Measurements from ENCODE around the gene SHB. TPM values are rescaled to one million over a fixed set of nuclear protein-coding genes. Genes with fewer than 3 reads are reported as not detected.

The SHB gene
- total and polyA plus RNA-seq, 2 of the 8 experiments (the other 6 are each of a cell fraction or from before 2014, with no cell fraction given): 4.1 to 12.6 TPM

GRCh38 chr9:37975639-37976038 is 93.4 kb downstream of the SHB start:
- H3K23me2 ChIP-seq (ENCODE audit: low read depth, low read length): no peaks in the 10 kb centered on the region
- H3K27me3 ChIP-seq (replicated peaks in 1 of 4; ENCODE audit: control insufficient read depth in 3 of 4, extremely low read depth in 1 of 4, insufficient read depth in 3 of 4, low read length in 3 of 4): no peaks in the 10 kb centered on the region
- no peak for DNase-seq (ENCODE audit: low read depth in 1 of 2, low spot score in 2 of 2)
- H3K27ac ChIP-seq (ENCODE audit: low read depth, low read length): no peak overlapping the region
- H4K91ac ChIP-seq (replicated peaks; ENCODE audit: insufficient read length, low read length): no peak overlapping the region
- TF ChIP-seq RFX5 (IDR thresholded peaks at IDR 0.05; ENCODE audit: borderline replicate concordance, low read depth, low read length) (no peak), BCL11A (IDR thresholded peaks at IDR 0.05; ENCODE audit: low read depth in 2 of 2, low read length in 2 of 2) (no peak), RXRA (IDR thresholded peaks at IDR 0.05; ENCODE audit: insufficient read depth, low read depth, low read length) (no peak), ATF3 (IDR thresholded peaks at IDR 0.05; ENCODE audit: insufficient read depth, low read depth, low read length) (no peak), YY1 (IDR thresholded peaks at IDR 0.05; ENCODE audit: low read depth, low read length) (no peak)
- H3K14ac ChIP-seq (ENCODE audit: insufficient read length): no peak overlapping the region
- no peak overlapping the region for H4K8ac ChIP-seq (ENCODE audit: extremely low read depth, insufficient read depth, low read length)
- H3K4me3 ChIP-seq (ENCODE audit: extremely low read depth in 1 of 4, insufficient read depth in 2 of 4, low read depth in 3 of 4, low read length in 4 of 4): no peak overlapping the region
- H2BK20ac ChIP-seq (ENCODE audit: low read length): no peak overlapping the region
- peaks cover 3% of the 10 kb centered on the region in 2 experiments for H4K20me1 ChIP-seq (replicated peaks in 1 of 2; ENCODE audit: control insufficient read depth in 1 of 2, insufficient read depth in 2 of 2, low read length in 2 of 2)
- no peak overlapping the region for H3K23ac ChIP-seq (ENCODE audit: insufficient read length)
- H3K9ac ChIP-seq (replicated peaks in 1 of 4; ENCODE audit: extremely low read depth in 1 of 4, low read depth in 3 of 4, low read length in 3 of 4): no peak overlapping the region
- ChIA-PET CTCF (ENCODE audit: partially characterized antibody) (interaction anchor here (1.2 to 1.6 kb wide), 2 partner anchors 23 to 43 kb away, joined by 3 to 4 read pairs; no protein-coding TSS in a partner anchor), POLR2A (ENCODE audit: partially characterized antibody) (interaction anchor here (0.6 kb wide), 1 partner anchor 73 kb away, joined by 3 read pairs; no protein-coding TSS in a partner anchor)
- no peak overlapping the region for H2BK5ac ChIP-seq (ENCODE audit: low read depth, low read length)
- H2BK120ac ChIP-seq (replicated peaks; ENCODE audit: low read depth, low read length): no peak overlapping the region
- no peaks in the 10 kb centered on the region for H3K79me2 ChIP-seq (ENCODE audit: control insufficient read depth in 1 of 2, insufficient read depth in 2 of 2, low read length in 2 of 2)
- no peak overlapping the region for H3K4me2 ChIP-seq (ENCODE audit: insufficient read depth in 1 of 2, low read depth in 2 of 2, low read length in 2 of 2)
- H3K36me3 ChIP-seq (ENCODE audit: control insufficient read depth in 2 of 4, insufficient read depth in 4 of 4, low read length in 3 of 4): peaks cover 0 to 3% (median 0%) of the 10 kb centered on the region in 4 experiments; a peak in 2 of 8 replicates
- H3K4me1 ChIP-seq (replicated peaks in 1 of 4; ENCODE audit: control insufficient read depth in 3 of 4, insufficient read depth in 4 of 4, low read length in 3 of 4): no peaks in the 10 kb centered on the region; a peak in 1 of 7 replicates
- H2BK12ac ChIP-seq (ENCODE audit: low read depth, low read length): no peak overlapping the region
- H3K9me3 ChIP-seq (ENCODE audit: insufficient read depth in 2 of 2, low read depth in 1 of 2, low read length in 1 of 2): no peaks in the 10 kb centered on the region
- H3K79me1 ChIP-seq (ENCODE audit: low read depth, low read length): no peaks in the 10 kb centered on the region
- H3K56ac ChIP-seq (replicated peaks; ENCODE audit: insufficient read length, low read depth, low read length): no peak overlapping the region
- H2AFZ ChIP-seq (ENCODE audit: low read length): no peak overlapping the region
- H4K5ac ChIP-seq (ENCODE audit: insufficient read length, low read depth, low read length): no peak overlapping the region
- H3K4ac ChIP-seq (replicated peaks; ENCODE audit: insufficient read length, low read depth, low read length): no peak overlapping the region
- H3K18ac ChIP-seq (ENCODE audit: extremely low read depth, low read length): no peak overlapping the region
- FAIRE-seq: no peak
- WGBS, 2 experiments (ENCODE audit: extremely low coverage in 1 of 2, insufficient coverage in 1 of 2, insufficient read length in 1 of 2, insufficient replicate concordance in 2 of 2, low coverage in 1 of 2, low lambda C conversion rate in 2 of 2, missing lambda C conversion rate in 1 of 2): 85% methylated on average over 4 of the region's 4 CpGs; no CpG with 5 or more reads in 1 of the 2 experiments
- H2AK5ac ChIP-seq (ENCODE audit: low read depth, low read length): no peak overlapping the region
- no peak overlapping the region for H2BK15ac ChIP-seq (ENCODE audit: low read length)
